A673 (cell line): ENCODE measurements around the gene MTFR1L. TPM values are rescaled to one million over a fixed set of nuclear protein-coding genes. Genes with fewer than 3 reads are reported as not detected.

Source experiments
- BruUV-seq: library from RNA; stranded (reverse); fragments of 400-500 nt; replicated peaks from 2 replicates; lab custom pipeline; 2021; lab: Mats Ljungman, UMichigan
- CTCF ChIA-PET: fragments of 300-600 bp; sonication (Branson Sonifier 250); formaldehyde crosslinking; loops from one replicate; lab custom pipeline; 2022; ENCODE audit warnings: antibody characterized with exemption; lab: Charles Lee
- POLR2A ChIA-PET: fragments of 300-600 bp; sonication (Branson Sonifier 250); formaldehyde crosslinking; loops from one replicate; lab custom pipeline; 2022; ENCODE audit warnings: antibody characterized with exemption; ENCODE audit not compliant: low non-redundant PET; lab: Charles Lee
- DNase-seq: peaks from one replicate; pipeline ENCODE4 v3.0.0-alpha.2; 2015; ENCODE audit warnings: low spot score
- H3K27ac ChIP-seq: fragments of 200-600 bp; sonication (generic); 2 replicates; pipeline ENCODE4 v1.5.1; 2016; ENCODE audit warnings: mixed run types, low read depth, mild to moderate bottlenecking, mixed read lengths, antibody characterized with exemption, low read length; ENCODE audit not compliant: poor library complexity, severe bottlenecking
- H3K27me3 ChIP-seq: fragments of 200-600 bp; sonication (generic); replicated peaks from 2 replicates; pipeline ENCODE4 v1.6.1; 2017; ENCODE audit warnings: mixed run types, low read depth, mild to moderate bottlenecking, mixed read lengths, antibody characterized with exemption, low read length; ENCODE audit not compliant: insufficient read depth, poor library complexity
- H3K36me3 ChIP-seq: fragments of 200-600 bp; sonication (generic); 2 replicates; pipeline ENCODE4 v1.6.1; 2016; ENCODE audit warnings: mixed run types, mild to moderate bottlenecking, mixed read lengths, antibody characterized with exemption, low read length; ENCODE audit not compliant: insufficient read depth, poor library complexity, severe bottlenecking
- H3K4me1 ChIP-seq: fragments of 200-600 bp; sonication (generic); 2 replicates; pipeline ENCODE4 v1.6.1; 2017; ENCODE audit warnings: mixed run types, mild to moderate bottlenecking, mixed read lengths, antibody characterized with exemption, low read length; ENCODE audit not compliant: insufficient read depth, poor library complexity, severe bottlenecking
- H3K4me3 ChIP-seq: fragments of 200-600 bp; sonication (generic); 2 replicates; pipeline ENCODE4 v1.5.1; 2016; ENCODE audit warnings: low read depth, mixed run types, mild to moderate bottlenecking, mixed read lengths, low read length; ENCODE audit not compliant: poor library complexity, severe bottlenecking
- H3K9me3 ChIP-seq: fragments of 200-600 bp; sonication (generic); 2 replicates; pipeline ENCODE4 v1.6.1; 2016; ENCODE audit warnings: mixed run types, low read depth, mild to moderate bottlenecking, mixed read lengths, antibody characterized with exemption, low read length; ENCODE audit not compliant: poor library complexity, severe bottlenecking
- EZH2 ChIP-seq: fragments of 200-600 bp; sonication (generic); IDR thresholded peaks from 2 replicates; pipeline ENCODE4 v1.6.1; 2017; ENCODE audit warnings: borderline replicate concordance, low read depth, mild to moderate bottlenecking, mixed read lengths, antibody characterized with exemption, low read length; ENCODE audit not compliant: poor library complexity, severe bottlenecking
- intact Hi-C: fragments of 100-400 bp; cut with micrococcal nuclease; formaldehyde crosslinking; loops from one replicate; pipeline ENCODE4 v1.10.0; 2022; ENCODE audit not compliant: unreplicated experiment
- total RNA-seq: library from RNA; stranded (reverse); gene quantifications from 2 replicates; pipeline ENCODE4 v1.2.3, GENCODE V29; 2021
- TF ChIP-seq, protein P1 (sequence below): fragments of 300-800, 200-600 bp; sonication (generic); conservative IDR thresholded peaks from 2 replicates; pipeline ENCODE4 v1.5.1; 2017; ENCODE audit warnings: low read depth, mild to moderate bottlenecking, antibody characterized with exemption, low read length, moderate library complexity, mixed read lengths

Gene MTFR1L
- total RNA-seq, 1 experiment from 2014 or later = 45.0 TPM

DNA sequence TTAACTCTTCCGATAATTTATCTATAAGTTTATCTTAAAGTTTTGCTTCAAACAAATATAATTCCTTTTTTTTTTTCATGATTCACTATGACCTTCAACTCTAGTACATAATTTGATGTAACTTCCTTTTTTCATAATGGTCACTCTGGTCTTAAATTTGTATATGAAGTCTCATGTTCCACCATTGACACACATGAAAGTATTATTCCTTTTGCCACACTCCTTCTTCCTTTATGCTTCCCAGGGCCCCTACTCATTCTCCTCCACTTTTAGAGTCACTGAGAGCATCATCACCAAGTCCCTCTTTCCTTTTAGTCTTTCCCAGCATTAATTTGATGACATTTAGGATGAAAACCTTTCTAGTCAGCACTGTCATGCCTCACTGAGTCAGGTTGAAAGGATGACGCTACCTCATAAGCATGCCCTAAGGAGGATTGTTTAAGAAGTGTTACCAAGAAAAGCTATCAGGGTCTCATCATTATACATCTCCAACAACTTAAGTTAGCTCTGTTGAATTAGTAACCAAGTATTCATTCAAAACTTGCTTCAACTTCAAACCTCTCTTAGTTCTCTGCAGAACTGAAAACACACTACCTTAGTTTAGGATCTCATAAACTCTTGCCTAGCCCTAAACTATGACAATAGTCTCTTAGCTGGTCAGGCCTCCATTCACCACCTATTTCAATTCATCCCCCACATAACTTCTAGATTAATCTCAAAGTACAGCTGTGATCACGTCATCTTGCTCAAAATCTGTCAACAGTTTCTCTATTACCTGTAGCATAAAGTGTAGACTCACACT, 25.0 kb downstream of the MTFR1L start:
- POLR2A ChIA-PET = no interaction called here

DNA sequence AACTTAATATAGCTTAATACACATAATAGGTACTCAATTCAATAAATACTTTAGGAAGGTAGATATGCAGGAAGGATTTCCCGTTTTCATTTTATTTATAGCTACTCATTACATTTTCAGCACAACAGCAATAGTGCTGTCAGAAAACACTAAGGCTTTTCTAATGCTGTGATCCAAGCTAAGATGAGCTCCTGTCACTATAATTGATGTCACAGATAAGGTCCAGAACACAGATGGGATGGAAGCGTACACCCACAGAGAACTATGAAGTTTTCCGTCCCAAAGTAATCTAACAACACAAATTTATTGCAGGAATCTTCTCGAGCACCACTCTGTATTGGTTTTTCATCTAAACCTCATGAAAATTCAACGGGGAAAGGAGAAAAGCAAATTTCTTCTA, 25.9 kb downstream of the MTFR1L start:
- DNase-seq = no peak
- H3K9me3 ChIP-seq = no peaks in the 10 kb centered on the region
- CTCF ChIA-PET = no interaction called here
- no TSS peak for BruUV-seq
- no peaks in the 10 kb centered on the region for H3K4me1 ChIP-seq
- POLR2A ChIA-PET = no interaction called here
- no peak overlapping the region for H3K27ac ChIP-seq
- TF ChIP-seq EZH2 = no peak
- TF ChIP-seq, protein P1, sequence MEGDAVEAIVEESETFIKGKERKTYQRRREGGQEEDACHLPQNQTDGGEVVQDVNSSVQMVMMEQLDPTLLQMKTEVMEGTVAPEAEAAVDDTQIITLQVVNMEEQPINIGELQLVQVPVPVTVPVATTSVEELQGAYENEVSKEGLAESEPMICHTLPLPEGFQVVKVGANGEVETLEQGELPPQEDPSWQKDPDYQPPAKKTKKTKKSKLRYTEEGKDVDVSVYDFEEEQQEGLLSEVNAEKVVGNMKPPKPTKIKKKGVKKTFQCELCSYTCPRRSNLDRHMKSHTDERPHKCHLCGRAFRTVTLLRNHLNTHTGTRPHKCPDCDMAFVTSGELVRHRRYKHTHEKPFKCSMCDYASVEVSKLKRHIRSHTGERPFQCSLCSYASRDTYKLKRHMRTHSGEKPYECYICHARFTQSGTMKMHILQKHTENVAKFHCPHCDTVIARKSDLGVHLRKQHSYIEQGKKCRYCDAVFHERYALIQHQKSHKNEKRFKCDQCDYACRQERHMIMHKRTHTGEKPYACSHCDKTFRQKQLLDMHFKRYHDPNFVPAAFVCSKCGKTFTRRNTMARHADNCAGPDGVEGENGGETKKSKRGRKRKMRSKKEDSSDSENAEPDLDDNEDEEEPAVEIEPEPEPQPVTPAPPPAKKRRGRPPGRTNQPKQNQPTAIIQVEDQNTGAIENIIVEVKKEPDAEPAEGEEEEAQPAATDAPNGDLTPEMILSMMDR = no peak
- H3K27me3 ChIP-seq = no peaks in the 10 kb centered on the region
- intact Hi-C loops = no loop called here
- H3K4me3 ChIP-seq = no peak overlapping the region
- peaks cover under 1% of the 10 kb centered on the region for H3K36me3 ChIP-seq

More for the DNA sequence above, 25.0 kb downstream of the MTFR1L start:
- TF ChIP-seq, protein P1 = no peak
- TF ChIP-seq EZH2 = no peak
- intact Hi-C loops = no loop called here
- no peaks in the 10 kb centered on the region for H3K27me3 ChIP-seq
- H3K4me1 ChIP-seq = no peaks in the 10 kb centered on the region
- no peak overlapping the region for H3K4me3 ChIP-seq
- H3K36me3 ChIP-seq = no peaks in the 10 kb centered on the region
- BruUV-seq = no TSS peak
- no peak for DNase-seq
- H3K9me3 ChIP-seq = no peaks in the 10 kb centered on the region
- CTCF ChIA-PET = no interaction called here
- no peak overlapping the region for H3K27ac ChIP-seq

DNA sequence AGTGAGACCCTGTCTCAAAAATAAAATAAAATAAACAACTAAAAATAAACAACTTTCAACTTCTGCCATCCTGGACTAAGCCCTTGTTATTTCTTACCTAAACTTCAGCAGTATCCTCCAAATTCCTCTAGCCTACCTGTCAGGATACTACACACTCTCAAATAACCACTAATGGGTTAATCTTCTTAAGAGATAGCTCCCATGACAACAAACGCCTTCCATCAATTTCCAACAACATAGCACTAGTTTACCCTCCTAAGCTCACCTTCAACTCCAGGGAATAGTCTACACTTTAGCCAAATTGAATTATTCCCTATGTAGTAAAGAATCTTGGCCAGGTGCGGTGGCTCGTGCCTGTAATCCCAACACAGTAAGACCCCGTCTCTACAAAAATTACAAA, 28.2 kb downstream of the MTFR1L start:
- BruUV-seq = no TSS peak
- ChIA-PET CTCF (interaction anchor here (1.0 kb wide), 1 partner anchor 10 kb away, joined by 4 read pairs; no protein-coding TSS in a partner anchor), POLR2A (no interaction called here)
- TF ChIP-seq EZH2 = no peak
- TF ChIP-seq, protein P1 = no peak
- no peak for DNase-seq
- no peak overlapping the region for H3K4me3 ChIP-seq
- intact Hi-C loops = no loop called here
- peaks cover 4% of the 10 kb centered on the region for H3K36me3 ChIP-seq
- no peaks in the 10 kb centered on the region for H3K4me1 ChIP-seq
- no peaks in the 10 kb centered on the region for H3K9me3 ChIP-seq
- no peak overlapping the region for H3K27ac ChIP-seq
- H3K27me3 ChIP-seq = no peaks in the 10 kb centered on the region
